ENCODE results near the gene SLC25A30.

GRCh38 chr13:45456196-45456972 lies 38.2 kb upstream of the SLC25A30 start:
- TF ChIP-seq, protein P1, sequence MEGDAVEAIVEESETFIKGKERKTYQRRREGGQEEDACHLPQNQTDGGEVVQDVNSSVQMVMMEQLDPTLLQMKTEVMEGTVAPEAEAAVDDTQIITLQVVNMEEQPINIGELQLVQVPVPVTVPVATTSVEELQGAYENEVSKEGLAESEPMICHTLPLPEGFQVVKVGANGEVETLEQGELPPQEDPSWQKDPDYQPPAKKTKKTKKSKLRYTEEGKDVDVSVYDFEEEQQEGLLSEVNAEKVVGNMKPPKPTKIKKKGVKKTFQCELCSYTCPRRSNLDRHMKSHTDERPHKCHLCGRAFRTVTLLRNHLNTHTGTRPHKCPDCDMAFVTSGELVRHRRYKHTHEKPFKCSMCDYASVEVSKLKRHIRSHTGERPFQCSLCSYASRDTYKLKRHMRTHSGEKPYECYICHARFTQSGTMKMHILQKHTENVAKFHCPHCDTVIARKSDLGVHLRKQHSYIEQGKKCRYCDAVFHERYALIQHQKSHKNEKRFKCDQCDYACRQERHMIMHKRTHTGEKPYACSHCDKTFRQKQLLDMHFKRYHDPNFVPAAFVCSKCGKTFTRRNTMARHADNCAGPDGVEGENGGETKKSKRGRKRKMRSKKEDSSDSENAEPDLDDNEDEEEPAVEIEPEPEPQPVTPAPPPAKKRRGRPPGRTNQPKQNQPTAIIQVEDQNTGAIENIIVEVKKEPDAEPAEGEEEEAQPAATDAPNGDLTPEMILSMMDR (IDR thresholded peaks at IDR 0.05; ENCODE audit: low read depth, low read length) = no peak
- TF ChIP-seq EZH2phosphoT487 (IDR thresholded peaks at IDR 0.05; ENCODE audit: low read depth) = no peak
